NCI-H1694 treated with DMSO at 0.1 percent for 48 hours (cell line): ENCODE measurements around the gene PRXL2B.

Experiments
- DNase-seq: peaks from one replicate; lab custom pipeline; 2025; lab: John Stamatoyannopoulos, UW

Gene PRXL2B

GRCh38 chr1:2635361-2636010 lies 48.9 kb downstream of the PRXL2B start:
- no peak for DNase-seq

- no peak for DNase-seq
Measured at GRCh38 chr1:2636733-2637132, 50.2 kb downstream of the PRXL2B start.

- DNase-seq: no peak
Measured at GRCh38 chr1:2637442-2638145, 51.0 kb downstream of the PRXL2B start.

- DNase-seq: no peak
Measured at GRCh38 chr1:2638466-2639115, 52.0 kb downstream of the PRXL2B start.

- DNase-seq: no peak
Measured at GRCh38 chr1:2639203-2639602, 52.6 kb downstream of the PRXL2B start.

GRCh38 chr1:2639607-2640521 lies 53.3 kb downstream of the PRXL2B start:
- no peak for DNase-seq

GRCh38 chr1:2640626-2641025 lies 54.0 kb downstream of the PRXL2B start:
- DNase-seq: no peak
